ENCODE results near the gene EEFSEC.

DNA sequence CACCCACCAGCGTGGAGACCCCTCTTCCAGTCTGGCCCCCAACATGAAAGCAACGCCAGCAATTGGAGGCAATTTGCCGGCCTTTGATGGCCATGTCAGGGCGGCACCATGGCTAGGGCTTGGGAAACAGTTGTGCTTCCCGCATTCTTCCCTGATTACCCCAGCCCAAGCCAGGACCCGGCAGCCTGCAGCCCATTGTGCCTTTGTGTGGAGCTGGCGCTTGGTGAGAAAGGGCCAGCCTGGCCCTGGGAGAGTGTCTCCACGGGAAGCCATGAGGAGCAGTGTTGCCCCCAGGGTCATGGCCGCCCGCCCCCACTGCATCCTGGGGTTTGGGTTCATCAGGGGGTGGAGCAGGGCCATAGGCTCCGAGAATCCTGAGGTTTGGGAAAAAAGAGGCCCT, 247.4 kb downstream of the EEFSEC start:
- no peak for TF ChIP-seq POLR2A (IDR thresholded peaks at IDR 0.05)
- TF ChIP-seq CTCF (IDR thresholded peaks at IDR 0.05): no peak
